Thyroid gland (tissue), 4 donors: ENCODE measurements around the gene GET4. TPM values are rescaled to one million over a fixed set of nuclear protein-coding genes. Genes with fewer than 3 reads are reported as not detected.

Experiments
- DNase-seq, 2 donors: peaks; one replicate each; pipeline ENCODE4 v3.0.0-alpha.2; 2019
- H3K27ac ChIP-seq, 3 donors: fragments of 200-600 bp; sonication (generic); 1 replicate in 2 of 3; 2 replicates in 1 of 3; pipeline ENCODE4 v1.5.1; 2016 to 2019; ENCODE audit warnings: mild to moderate bottlenecking in 1 of 3, moderate library complexity in 1 of 3
- H3K27me3 ChIP-seq: fragments of 200-600 bp; sonication (generic); one replicate; pipeline ENCODE4 v1.5.1; 2019
- H3K36me3 ChIP-seq, 2 donors: fragments of 200-600 bp; sonication (generic); one replicate each; pipeline ENCODE4 v1.5.1; 2016 to 2019
- H3K4me1 ChIP-seq, 2 donors: fragments of 200-600 bp; sonication (generic); one replicate each; pipeline ENCODE4 v1.5.1; 2017 to 2019
- H3K4me3 ChIP-seq, 3 donors: fragments of 200-600 bp; sonication (generic); replicated peaks in 1 of 3; 1 replicate in 2 of 3; 2 replicates in 1 of 3; pipeline ENCODE4 v1.5.1; 2016; ENCODE audit warnings: mild to moderate bottlenecking in 1 of 3
- H3K9me3 ChIP-seq: fragments of 200-600 bp; sonication (generic); one replicate; pipeline ENCODE4 v1.5.1; 2017
- CTCF ChIP-seq, 6 experiments: fragments of 200-600 bp in 3 of 6; fragments of 450-650 bp in 3 of 6; sonication (generic) in 3 of 6; IDR thresholded peaks; one replicate each; pipeline ENCODE4 v1.5.1; 2016 to 2019; ENCODE audit warnings: antibody characterized with exemption in 6 of 6, mild to moderate bottlenecking in 2 of 6, inconsistent platforms in 1 of 6, moderate library complexity in 1 of 6
- POLR2A ChIP-seq, 2 donors: fragments of 450-650 bp; IDR thresholded peaks; one replicate each; pipeline ENCODE4 v1.6.1; 2017; ENCODE audit warnings: antibody characterized with exemption in 2 of 2, mild to moderate bottlenecking in 2 of 2, moderate library complexity in 1 of 2
- WGBS, 2 donors: methylation state at CpG; one replicate each; pipeline ENCODE4 v1.1.5; 2017; 5-methylcytosine and 5-hydroxymethylcytosine counted together
- intact Hi-C: fragments of 100-400 bp; cut with DNase I; formaldehyde crosslinking; loops from one replicate; pipeline ENCODE4 v1.15.1; 2023
- total RNA-seq, 4 donors: library from RNA; depleted of rRNA; stranded (reverse); fragments of >200 nt; gene quantifications; one replicate each; pipeline ENCODE4 v1.2.3, GENCODE V29; 2016

Gene GET4
- total RNA-seq, result 10 to 100 TPM; 29.2 to 38.7 (median 34.3) TPM

GRCh38 chr7:876077-876971 lies at the start of gene GET4:
Gene GET4 (plus strand): TSS chr7:876554. CDS start chr7:876646, 92 bp downstream.
- Histone ChIP-seq H3K36me3 (no peaks in the 10 kb centered on the region), H3K27ac (peak within 1 kb of the TSS; percentile 76 to 87 (median 81)), H3K9me3 (no peaks in the 10 kb centered on the region), H3K4me1 (peaks cover 13 to 31% of the 10 kb centered on the region in 2 donors), H3K27me3 (no peaks in the 10 kb centered on the region), H3K4me3 (peak within 1 kb of the TSS; percentile 57 to 85 (median 67))
- TF ChIP-seq POLR2A (IDR thresholded peaks at IDR 0.05), result peak; percentile 59 to 80
- peak in 3 of 6 experiments; percentile 13 to 26 (median 20) for TF ChIP-seq CTCF (IDR thresholded peaks at IDR 0.05)
- WGBS, 2 donors, result 1 to 3% methylated on average over 13 to 14 of the region's 129 CpGs
- peak; percentile 95 to 97 for DNase-seq
- intact Hi-C loops, result no loop called here

- WGBS, 2 donors, result 92 to 93% methylated on average over 14 of the region's 14 CpGs
- no peaks in the 10 kb centered on the region for H3K9me3 ChIP-seq
These were observed 47.4 kb upstream of the GET4 start for GRCh38 chr7:828793-829561.

GRCh38 chr7:830069-830468 lies 46.3 kb upstream of the GET4 start:
- no peaks in the 10 kb centered on the region for H3K36me3 ChIP-seq
- intact Hi-C loops, result loop anchor here (10.0 kb wide), 1 partner anchor 45 kb away; no protein-coding TSS in a partner anchor
- H3K4me3 ChIP-seq, result no peak overlapping the region
- WGBS, 2 donors, result 68 to 82% methylated on average over 12 of the region's 12 CpGs
- no peaks in the 10 kb centered on the region for H3K9me3 ChIP-seq
- TF ChIP-seq CTCF (IDR thresholded peaks at IDR 0.05) (no peak), POLR2A (IDR thresholded peaks at IDR 0.05) (no peak)
- H3K27ac ChIP-seq, result peak overlapping the region in 2 of 3 donors; percentile 91 to 99
- no peak for DNase-seq
- H3K4me1 ChIP-seq, result peaks cover 34 to 53% of the 10 kb centered on the region in 2 donors
- no peaks in the 10 kb centered on the region for H3K27me3 ChIP-seq

More at GRCh38 chr7:828793-829561, 47.4 kb upstream of the GET4 start:
- Histone ChIP-seq H3K4me3 (no peak overlapping the region), H3K27me3 (no peaks in the 10 kb centered on the region), H3K36me3 (no peaks in the 10 kb centered on the region), H3K27ac (no peak overlapping the region), H3K4me1 (peaks cover 28 to 44% of the 10 kb centered on the region in 2 donors)
- DNase-seq, result no peak
- intact Hi-C loops, result no loop called here
- TF ChIP-seq POLR2A (IDR thresholded peaks at IDR 0.05) (no peak), CTCF (IDR thresholded peaks at IDR 0.05) (no peak)

- DNase-seq, result peak; percentile 40 to 50
- intact Hi-C loops, result loop anchor here (10.0 kb wide), 1 partner anchor 47 kb away; no protein-coding TSS in a partner anchor
These were observed 44.7 kb upstream of the GET4 start for GRCh38 chr7:831596-832166.

More at GRCh38 chr7:831596-832166, 44.7 kb upstream of the GET4 start:
- H3K4me1 ChIP-seq, result peaks cover 34 to 61% of the 10 kb centered on the region in 2 donors
- H3K36me3 ChIP-seq, result no peaks in the 10 kb centered on the region
- no peaks in the 10 kb centered on the region for H3K9me3 ChIP-seq
- WGBS, 2 donors, result 10 to 14% methylated on average over 7 of the region's 7 CpGs
- peak overlapping the region; percentile 91 to 99 (median 95) for H3K27ac ChIP-seq
- TF ChIP-seq POLR2A (IDR thresholded peaks at IDR 0.05) (peak in 1 of 2 donors; percentile 55), CTCF (IDR thresholded peaks at IDR 0.05) (no peak)
- H3K4me3 ChIP-seq, result no peak overlapping the region
- no peaks in the 10 kb centered on the region for H3K27me3 ChIP-seq
